Muscle layer of duodenum (tissue), 2 donors: ENCODE results near the gene PACRG.

ENCODE experiments used
- H3K27ac ChIP-seq: one replicate; pipeline ENCODE4 v1.7.0; 2013; ENCODE audit warnings: mild to moderate bottlenecking, low read length
- H3K27me3 ChIP-seq: one replicate; pipeline ENCODE4 v1.7.0; 2013; ENCODE audit warnings: low read depth, mild to moderate bottlenecking, control low read depth, low read length
- H3K36me3 ChIP-seq, 2 donors: one replicate each; pipeline ENCODE4 v1.7.0; 2013; ENCODE audit warnings: low read length in 2 of 2, control low read depth in 1 of 2, mild to moderate bottlenecking in 1 of 2; ENCODE audit not compliant: insufficient read depth in 2 of 2, control insufficient read depth in 1 of 2
- H3K4me1 ChIP-seq, 2 donors: one replicate each; pipeline ENCODE4 v1.7.0; 2013; ENCODE audit warnings: low read length in 2 of 2, mild to moderate bottlenecking in 2 of 2, control low read depth in 1 of 2, moderate library complexity in 1 of 2; ENCODE audit not compliant: insufficient read depth in 2 of 2, control insufficient read depth in 1 of 2
- H3K4me3 ChIP-seq, 2 donors: one replicate each; pipeline ENCODE4 v1.7.0; 2013; ENCODE audit warnings: low read length in 2 of 2, low read depth in 1 of 2, mild to moderate bottlenecking in 1 of 2
- H3K9me3 ChIP-seq, 2 donors: one replicate each; pipeline ENCODE4 v1.7.0; 2013; ENCODE audit warnings: low read length in 2 of 2, control low read depth in 1 of 2, mild to moderate bottlenecking in 1 of 2; ENCODE audit not compliant: control insufficient read depth in 1 of 2
- donor health status: healthy.

Gene PACRG

DNA sequence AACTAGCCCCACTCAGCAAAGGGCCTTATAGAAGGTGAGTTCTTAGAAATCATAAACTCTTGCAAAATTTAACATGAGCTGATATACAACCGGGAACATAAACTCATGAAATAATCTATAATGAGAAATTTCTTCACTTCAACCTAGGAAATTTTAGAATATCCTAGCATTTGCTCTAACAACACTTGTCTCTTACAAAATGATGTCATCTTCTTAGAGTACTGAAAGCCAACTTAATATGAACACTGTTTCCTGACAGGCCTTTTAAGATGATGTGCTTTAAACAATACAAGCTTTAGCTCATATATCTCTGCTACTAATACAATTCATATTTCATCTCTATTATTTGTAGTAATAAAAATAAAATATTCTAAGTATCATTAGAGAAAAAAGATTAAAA, 932 bp downstream of the PACRG start:
- no peak overlapping the region for H3K4me3 ChIP-seq
- no peaks in the 10 kb centered on the region for H3K27me3 ChIP-seq
- peak overlapping the region; percentile 61 for H3K27ac ChIP-seq
- peaks cover 0 to 7% of the 10 kb centered on the region in 2 donors for H3K9me3 ChIP-seq
- no peaks in the 10 kb centered on the region for H3K36me3 ChIP-seq
- peaks cover 5 to 6% of the 10 kb centered on the region in 2 donors for H3K4me1 ChIP-seq

DNA sequence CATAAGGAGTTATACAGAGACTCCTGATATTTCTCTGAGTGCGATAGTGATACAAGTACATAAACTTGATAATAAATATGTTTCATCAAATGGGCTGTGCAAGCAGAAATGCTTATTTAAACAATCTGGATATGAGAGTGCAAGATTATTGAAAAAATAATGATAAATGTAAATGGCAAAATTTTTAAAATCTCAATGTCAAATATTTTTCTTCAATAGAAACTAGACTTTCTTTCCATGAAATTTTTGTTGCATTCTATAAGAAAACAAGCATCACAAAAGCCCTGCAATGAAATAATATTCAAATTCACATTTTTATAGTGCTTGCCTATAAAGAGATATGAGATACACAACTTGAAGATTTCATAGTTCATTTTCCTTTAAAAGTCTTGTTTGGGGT, 2.7 kb downstream of the PACRG start:
- Histone ChIP-seq H3K27ac (no peak overlapping the region), H3K36me3 (no peaks in the 10 kb centered on the region), H3K27me3 (no peaks in the 10 kb centered on the region), H3K4me3 (no peak overlapping the region), H3K4me1 (peaks cover 5 to 6% of the 10 kb centered on the region in 2 donors), H3K9me3 (peaks cover 0 to 7% of the 10 kb centered on the region in 2 donors)

DNA sequence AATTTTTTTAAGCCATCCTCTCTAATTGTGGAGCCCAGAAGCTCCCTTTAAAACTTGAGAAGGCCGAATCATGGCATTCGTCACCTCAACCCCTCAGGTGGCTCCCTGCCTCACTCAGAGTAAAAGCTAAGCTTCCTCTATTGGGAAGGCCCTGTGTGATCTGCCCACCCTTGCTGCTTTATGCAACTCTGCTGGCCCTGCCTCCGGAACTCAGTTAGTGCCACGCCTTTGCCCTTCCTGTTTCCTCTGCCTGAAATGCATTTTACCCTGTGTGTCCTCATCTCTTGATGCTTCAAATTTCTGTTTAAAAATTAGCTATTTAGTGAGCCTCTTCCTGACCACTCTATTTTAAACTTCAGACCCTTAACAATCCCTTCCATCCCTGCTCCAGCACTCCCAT, 5.7 kb downstream of the PACRG start:
- Histone ChIP-seq H3K27ac (no peak overlapping the region), H3K36me3 (no peaks in the 10 kb centered on the region), H3K27me3 (no peaks in the 10 kb centered on the region), H3K4me1 (no peaks in the 10 kb centered on the region), H3K9me3 (peaks cover 0 to 7% of the 10 kb centered on the region in 2 donors), H3K4me3 (no peak overlapping the region)

DNA sequence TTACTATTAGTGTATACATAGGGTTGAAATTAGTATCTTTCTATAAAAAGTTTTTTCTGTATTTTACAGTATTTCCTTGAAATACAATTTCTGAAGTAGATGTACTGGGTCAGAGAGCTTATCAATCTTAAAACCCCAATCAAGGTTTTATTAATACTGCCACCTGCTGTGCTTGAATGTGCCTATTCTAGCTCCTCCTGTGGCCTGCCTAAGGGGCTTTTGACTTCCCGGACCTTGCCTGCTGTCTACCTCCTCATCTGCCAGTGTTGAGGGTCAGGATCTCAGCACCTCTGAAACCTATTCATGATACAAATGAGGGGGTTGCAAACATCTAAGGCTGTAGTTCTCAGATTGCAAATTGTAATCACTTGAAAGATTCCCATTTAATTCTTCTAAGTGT, 9.2 kb downstream of the PACRG start:
- H3K36me3 ChIP-seq: no peaks in the 10 kb centered on the region
- H3K9me3 ChIP-seq: no peaks in the 10 kb centered on the region
- H3K27ac ChIP-seq: no peak overlapping the region
- H3K27me3 ChIP-seq: no peaks in the 10 kb centered on the region
- no peak overlapping the region for H3K4me3 ChIP-seq
- H3K4me1 ChIP-seq: no peaks in the 10 kb centered on the region

DNA sequence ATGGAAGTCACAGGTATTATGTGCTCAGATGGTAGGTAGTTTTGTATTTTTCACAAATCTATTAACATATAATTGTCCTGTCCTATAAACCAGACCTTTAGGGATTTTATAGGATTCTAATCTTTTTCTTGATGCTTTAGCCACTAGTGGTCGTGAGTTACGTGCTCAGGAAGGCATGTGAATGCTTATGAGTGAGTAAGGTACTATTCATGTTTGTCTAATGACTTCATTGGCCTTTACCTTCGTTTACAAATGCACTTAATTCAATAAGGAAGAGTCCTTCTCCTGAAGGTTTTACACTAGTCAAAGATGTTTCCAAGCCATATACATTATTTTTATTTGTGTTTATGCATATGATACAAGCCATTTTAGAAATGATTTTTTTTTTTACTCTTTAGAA, 23.0 kb downstream of the PACRG start:
- Histone ChIP-seq H3K4me3 (no peak overlapping the region), H3K27ac (no peak overlapping the region), H3K9me3 (no peaks in the 10 kb centered on the region), H3K4me1 (no peaks in the 10 kb centered on the region), H3K36me3 (no peaks in the 10 kb centered on the region), H3K27me3 (no peaks in the 10 kb centered on the region)

DNA sequence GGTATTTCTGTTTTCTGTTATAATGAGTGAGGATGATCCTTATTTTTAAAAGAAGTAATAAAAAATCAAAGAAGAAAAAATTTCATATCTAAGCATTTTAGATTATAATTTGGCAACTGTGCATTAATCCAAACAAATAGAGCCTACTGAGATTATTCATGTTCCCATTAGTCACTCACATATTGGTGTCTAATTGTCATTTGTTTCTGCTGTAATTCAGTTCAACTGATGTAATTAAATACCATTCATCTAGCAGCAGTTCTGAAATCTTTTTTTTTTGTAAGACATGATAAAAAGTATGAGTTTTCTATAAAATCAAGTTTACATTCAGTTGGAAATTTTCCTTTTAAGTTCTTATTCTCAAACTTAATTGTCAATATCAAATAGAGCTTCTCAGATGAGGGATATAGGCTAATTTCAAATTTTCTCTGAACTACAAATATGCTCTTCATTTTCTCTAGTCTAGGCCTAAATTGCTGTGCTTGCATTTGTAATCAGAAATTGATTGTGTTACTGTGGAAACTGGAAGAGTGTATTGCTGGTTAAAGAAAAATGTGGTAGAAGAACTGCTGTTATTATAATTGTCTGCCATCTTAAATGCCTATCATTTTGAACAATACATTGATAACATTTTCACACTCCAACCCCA, 23.6 kb downstream of the PACRG start:
- H3K4me3 ChIP-seq: no peak overlapping the region
- no peaks in the 10 kb centered on the region for H3K9me3 ChIP-seq
- no peaks in the 10 kb centered on the region for H3K27me3 ChIP-seq
- no peaks in the 10 kb centered on the region for H3K36me3 ChIP-seq
- no peaks in the 10 kb centered on the region for H3K4me1 ChIP-seq
- H3K27ac ChIP-seq: no peak overlapping the region

DNA sequence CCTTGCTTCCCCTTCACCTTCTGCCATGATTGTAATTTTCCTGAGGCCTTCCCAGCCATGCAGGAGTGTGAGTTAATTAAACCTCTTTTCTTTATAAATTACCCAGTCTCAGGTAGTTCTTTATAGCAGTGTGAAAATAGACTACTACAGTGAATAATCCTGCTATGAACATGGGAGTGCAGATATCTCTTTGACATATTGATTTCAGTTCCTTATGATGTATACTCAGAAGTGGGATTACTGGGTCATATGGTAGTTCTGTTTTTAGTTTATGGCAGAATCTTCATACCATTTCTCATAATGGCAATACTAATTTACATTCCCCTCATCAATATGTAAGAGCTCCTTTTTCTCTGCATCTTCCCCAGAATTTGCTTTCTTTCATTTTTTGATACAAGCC, 26.0 kb downstream of the PACRG start:
- Histone ChIP-seq H3K36me3 (no peaks in the 10 kb centered on the region), H3K27ac (no peak overlapping the region), H3K27me3 (no peaks in the 10 kb centered on the region), H3K4me1 (no peaks in the 10 kb centered on the region), H3K4me3 (no peak overlapping the region), H3K9me3 (peaks cover 0 to 2% of the 10 kb centered on the region in 2 donors)

DNA sequence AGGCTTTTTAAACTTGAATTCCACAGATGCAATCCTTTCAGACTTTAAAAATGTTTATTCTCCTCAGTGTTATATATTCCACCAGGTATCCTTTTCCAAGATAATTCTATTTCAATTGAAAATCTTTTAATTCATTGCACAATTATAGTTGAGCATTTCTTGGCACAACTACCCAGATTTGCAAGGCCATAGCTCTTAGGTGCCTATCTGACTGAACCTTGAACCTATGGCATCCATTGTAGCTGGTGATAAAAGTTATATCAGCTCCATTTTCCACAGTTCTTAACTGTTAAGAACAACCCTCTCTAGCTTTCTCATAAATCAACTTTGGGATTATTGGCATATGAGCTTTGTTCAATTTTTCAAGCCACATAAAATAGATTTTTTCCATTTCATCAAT, 42.4 kb downstream of the PACRG start:
- Histone ChIP-seq H3K27ac (no peak overlapping the region), H3K4me1 (no peaks in the 10 kb centered on the region), H3K36me3 (no peaks in the 10 kb centered on the region), H3K27me3 (no peaks in the 10 kb centered on the region), H3K4me3 (no peak overlapping the region), H3K9me3 (no peaks in the 10 kb centered on the region)

DNA sequence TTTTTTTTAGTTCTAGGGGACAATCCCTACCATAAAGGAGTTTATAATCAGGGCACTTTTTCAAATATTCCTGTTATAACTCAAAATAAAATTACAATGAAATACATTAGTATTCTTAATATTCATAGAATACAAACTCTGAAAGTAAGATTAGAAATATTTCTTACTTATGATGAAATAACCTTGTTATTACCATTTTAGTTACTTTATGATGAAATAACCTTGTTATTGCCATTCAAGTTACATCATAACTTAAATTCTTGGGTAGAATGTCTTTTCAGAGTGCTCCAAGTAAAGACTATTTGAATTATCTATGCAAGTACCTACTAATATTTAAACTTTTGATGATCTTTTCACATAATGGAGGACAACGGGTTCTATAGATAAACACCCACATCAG, 43.2 kb downstream of the PACRG start:
- Histone ChIP-seq H3K36me3 (no peaks in the 10 kb centered on the region), H3K9me3 (no peaks in the 10 kb centered on the region), H3K4me1 (no peaks in the 10 kb centered on the region), H3K27me3 (no peaks in the 10 kb centered on the region), H3K4me3 (no peak overlapping the region), H3K27ac (no peak overlapping the region)

DNA sequence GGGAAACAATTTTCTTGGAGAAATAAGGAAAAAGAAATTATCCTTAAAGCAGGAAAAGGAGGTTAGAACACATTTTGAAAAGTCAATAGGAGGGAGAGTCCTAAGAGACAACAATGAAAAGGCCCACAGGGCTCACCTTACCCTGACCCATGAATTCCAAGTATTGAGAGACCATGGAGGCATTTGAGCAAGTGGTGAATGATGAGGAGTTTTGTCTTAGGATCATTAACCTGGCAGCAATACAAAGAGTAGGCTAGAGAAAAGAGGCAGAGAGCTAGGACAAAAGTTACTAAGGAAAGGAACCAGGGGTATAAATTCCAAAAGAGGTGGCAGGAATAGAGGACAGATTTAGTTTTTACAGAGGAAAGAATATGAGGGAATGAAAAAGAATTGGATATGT, 44.7 kb downstream of the PACRG start:
- no peaks in the 10 kb centered on the region for H3K36me3 ChIP-seq
- H3K27ac ChIP-seq: no peak overlapping the region
- no peaks in the 10 kb centered on the region for H3K27me3 ChIP-seq
- no peak overlapping the region for H3K4me3 ChIP-seq
- no peaks in the 10 kb centered on the region for H3K9me3 ChIP-seq
- no peaks in the 10 kb centered on the region for H3K4me1 ChIP-seq

DNA sequence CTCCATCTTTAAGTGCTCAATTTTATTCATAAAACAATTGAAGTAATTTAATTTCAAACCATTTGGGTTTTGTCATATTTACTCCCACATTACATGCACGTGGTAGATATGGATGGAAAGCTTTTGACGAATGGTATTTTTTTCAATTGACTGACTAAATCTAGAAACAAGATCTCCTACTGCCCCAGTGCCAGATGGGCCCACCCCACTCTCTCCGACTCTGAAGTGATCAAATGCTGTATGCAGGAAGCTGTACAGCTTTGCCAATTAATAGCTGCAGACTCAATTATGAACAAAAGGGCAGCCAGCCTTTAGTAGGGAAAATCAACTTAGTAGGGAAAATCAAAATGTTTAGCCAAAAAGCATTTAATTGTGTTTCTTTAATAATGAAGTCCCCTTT, 46.2 kb downstream of the PACRG start:
- H3K4me3 ChIP-seq: no peak overlapping the region
- no peaks in the 10 kb centered on the region for H3K27me3 ChIP-seq
- no peaks in the 10 kb centered on the region for H3K9me3 ChIP-seq
- H3K4me1 ChIP-seq: no peaks in the 10 kb centered on the region
- no peak overlapping the region for H3K27ac ChIP-seq
- H3K36me3 ChIP-seq: no peaks in the 10 kb centered on the region

DNA sequence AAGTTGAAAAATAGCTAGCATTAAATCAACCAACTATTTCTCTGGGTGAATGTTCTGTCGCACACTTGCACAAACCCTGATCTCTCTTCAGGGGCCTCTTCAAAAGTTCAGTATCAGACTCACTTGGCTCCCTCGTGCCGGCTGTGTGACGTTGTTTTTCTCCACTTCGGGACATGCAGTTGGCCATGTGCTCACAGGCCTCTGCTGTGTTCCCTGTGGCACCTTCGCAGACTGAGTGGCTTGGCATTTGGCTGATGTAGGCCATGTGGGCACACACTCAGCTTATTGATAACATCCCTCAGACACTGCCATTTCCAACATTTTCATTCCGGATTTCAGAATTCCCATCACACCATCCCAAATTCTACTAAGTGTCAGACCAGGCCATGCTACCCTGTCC, 49.3 kb downstream of the PACRG start:
- no peaks in the 10 kb centered on the region for H3K4me1 ChIP-seq

More for the DNA sequence above, 49.3 kb downstream of the PACRG start:
- Histone ChIP-seq H3K27ac (no peak overlapping the region), H3K36me3 (no peaks in the 10 kb centered on the region), H3K4me3 (no peak overlapping the region), H3K27me3 (no peaks in the 10 kb centered on the region), H3K9me3 (no peaks in the 10 kb centered on the region)
